Stomach (tissue), 4 donors: ENCODE data around the gene HIF1A.

ENCODE experiments used
- CTCF ChIP-seq, 7 experiments: fragments of 450-650 bp in 4 of 7; fragments of 200-600 bp in 3 of 7; sonication (generic) in 3 of 7; IDR thresholded peaks; one replicate each; pipeline ENCODE4 v1.5.1; 2016 to 2019; ENCODE audit warnings: antibody characterized with exemption in 7 of 7, control low read depth in 2 of 7, mild to moderate bottlenecking in 1 of 7
- EP300 ChIP-seq: sonication (generic); formaldehyde crosslinking; IDR thresholded peaks from one replicate; pipeline ENCODE4 v1.6.1; 2017; ENCODE audit warnings: antibody characterized with exemption
- POLR2A ChIP-seq, 4 donors: fragments of 450-650 bp; IDR thresholded peaks; one replicate each; pipeline ENCODE4 v1.6.1; 2016; ENCODE audit warnings: antibody characterized with exemption in 4 of 4, control low read depth in 2 of 4, mild to moderate bottlenecking in 1 of 4, moderate library complexity in 1 of 4
- POLR2AphosphoS5 ChIP-seq, 3 donors: sonication (generic); formaldehyde crosslinking; IDR thresholded peaks; one replicate each; pipeline ENCODE4 v1.6.1; 2016; ENCODE audit warnings: antibody characterized with exemption in 3 of 3

- TF ChIP-seq CTCF (IDR thresholded peaks at IDR 0.05) (no peak), POLR2A (IDR thresholded peaks at IDR 0.05) (no peak), POLR2AphosphoS5 (IDR thresholded peaks at IDR 0.05) (no peak), EP300 (no peak)
Observed at GRCh38 chr14:61654026-61654425, 41.3 kb upstream of the HIF1A start.
